ENCODE data around the gene CBR4.

CBR4 gene

DNA sequence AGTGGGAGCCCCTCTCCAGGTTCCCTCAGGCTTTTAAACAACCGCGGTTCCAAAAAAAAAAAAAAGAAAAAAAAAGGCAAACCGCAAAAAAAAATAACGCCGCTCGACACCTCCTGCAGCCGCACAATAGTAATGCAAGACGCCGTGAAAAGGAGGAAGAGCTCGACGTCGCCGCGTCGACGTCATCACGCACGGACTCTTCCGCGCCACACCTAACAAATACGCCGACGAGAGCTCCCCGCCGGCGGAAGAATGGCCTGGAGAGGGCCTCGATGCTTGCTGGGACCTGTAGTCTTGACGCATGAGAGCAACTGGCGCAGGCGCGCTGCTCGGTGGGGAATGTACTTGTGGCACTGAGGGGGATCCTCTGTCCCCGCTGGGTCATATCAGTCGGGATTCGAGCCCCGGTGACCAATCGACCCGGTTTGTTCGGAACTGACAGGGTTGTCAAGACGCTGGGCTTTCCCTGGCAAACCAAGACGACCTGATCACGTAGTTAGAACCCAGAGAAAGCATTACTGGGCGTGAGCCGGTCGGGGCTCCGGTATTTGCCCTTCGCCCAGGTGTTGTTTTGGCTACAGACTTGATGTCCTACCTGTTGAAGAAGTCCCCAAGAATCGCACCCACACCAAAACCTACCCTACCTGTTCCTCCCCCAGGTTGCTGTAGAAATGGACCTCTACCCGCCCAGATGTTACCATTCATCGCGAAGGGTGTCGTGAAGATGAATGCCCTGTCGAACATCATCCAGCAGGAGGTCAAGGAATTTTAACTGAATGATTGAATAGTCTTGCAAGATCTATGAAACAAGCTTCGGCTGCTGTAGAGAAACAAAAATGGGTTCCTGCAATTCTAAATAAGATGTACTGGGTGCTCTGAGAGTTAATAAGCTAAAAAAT is at the start of gene CBR4:
TSS of gene CBR4 (minus strand) at position 131 of the 899 bp plus-strand sequence. CDS start 166 bp downstream, outside the sequence.
- peak within 1 kb of the TSS; percentile 98 for H3K9ac ChIP-seq (ENCODE audit: low read length)
- H3K4me1 ChIP-seq (ENCODE audit: control insufficient read depth, insufficient read depth, low read length), result peaks cover 6% of the 10 kb centered on the region
- H3K27me3 ChIP-seq (ENCODE audit: control insufficient read depth, insufficient read depth, low read length), result no peaks in the 10 kb centered on the region

DNA sequence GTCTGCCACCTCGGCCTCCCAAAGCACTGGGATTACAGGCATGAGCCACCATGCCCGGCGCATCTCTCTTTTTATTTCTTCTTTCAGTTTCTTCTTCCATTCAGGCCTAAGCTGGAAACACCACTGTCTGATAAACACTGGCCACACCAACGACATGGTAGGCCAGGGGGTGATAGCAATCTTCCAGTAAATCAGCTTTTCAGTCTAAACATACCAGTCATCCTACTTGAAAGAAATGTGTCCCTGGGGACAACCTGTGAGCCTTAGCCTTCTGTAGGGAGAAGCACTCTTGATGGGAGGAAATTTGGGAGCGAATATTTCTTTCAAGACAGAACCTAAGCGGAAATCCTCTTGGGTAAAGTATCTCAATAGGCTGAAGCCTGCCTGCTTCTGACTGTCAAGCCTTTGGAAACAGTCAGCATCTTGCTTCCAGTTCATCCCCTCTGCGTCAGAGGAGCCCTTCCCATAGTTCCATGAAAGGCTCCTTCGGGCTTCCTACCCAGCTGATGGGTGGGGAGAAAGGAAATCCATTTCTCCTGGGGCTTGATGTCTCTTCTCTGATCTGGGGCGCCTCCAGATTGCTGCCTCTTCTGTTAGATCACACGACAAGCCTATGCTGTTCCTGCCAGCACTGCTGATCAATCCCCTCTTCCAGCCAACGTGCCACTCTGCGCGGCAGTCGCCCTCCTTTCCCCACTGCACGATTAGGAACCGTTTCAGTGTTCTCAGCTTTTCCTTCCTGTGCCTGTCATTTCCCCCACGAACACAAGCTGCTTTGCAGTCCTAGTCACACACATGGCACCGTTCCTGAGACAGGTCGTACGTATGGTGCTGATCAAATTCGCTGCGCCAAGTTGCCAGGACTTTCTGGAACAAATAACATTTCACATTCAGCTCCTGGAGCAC is 49.5 kb upstream of the CBR4 start:
- Histone ChIP-seq H3K4me1 (ENCODE audit: control insufficient read depth, insufficient read depth, low read length) (peaks cover 17% of the 10 kb centered on the region), H3K4me3 (ENCODE audit: low read length) (no peak overlapping the region), H3K9ac (ENCODE audit: low read length) (no peak overlapping the region), H3K27me3 (ENCODE audit: control insufficient read depth, insufficient read depth, low read length) (no peaks in the 10 kb centered on the region), H3K36me3 (ENCODE audit: control insufficient read depth, insufficient read depth, low read length) (no peaks in the 10 kb centered on the region), H3K9me3 (ENCODE audit: control insufficient read depth, low read length) (no peaks in the 10 kb centered on the region)

More for the DNA sequence above, at the start of gene CBR4:
- no peaks in the 10 kb centered on the region for H3K36me3 ChIP-seq (ENCODE audit: control insufficient read depth, insufficient read depth, low read length)
- H3K4me3 ChIP-seq (ENCODE audit: low read length), result peak within 1 kb of the TSS; percentile 34
- H3K9me3 ChIP-seq (ENCODE audit: control insufficient read depth, low read length), result no peaks in the 10 kb centered on the region

DNA sequence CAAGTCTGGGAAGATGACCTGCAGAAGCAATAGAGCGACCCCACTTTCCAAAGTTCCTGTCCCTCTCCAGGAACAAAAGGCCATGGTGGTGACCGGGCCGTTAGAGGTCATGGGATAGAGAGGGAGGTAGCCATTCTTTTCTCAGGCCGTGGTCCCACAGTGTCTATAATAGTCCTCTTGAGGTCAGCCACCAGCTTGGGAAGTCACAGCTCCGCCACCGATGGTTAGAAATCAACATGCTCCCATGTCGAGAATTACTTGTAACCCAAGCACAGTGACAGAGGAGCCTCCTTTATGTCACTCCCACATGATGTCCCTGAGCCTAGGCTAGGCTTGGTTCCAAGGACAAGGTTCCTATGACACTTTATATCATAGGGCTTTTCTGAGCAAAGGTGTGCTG is 48.3 kb upstream of the CBR4 start:
- Histone ChIP-seq H3K9me3 (ENCODE audit: control insufficient read depth, low read length) (no peaks in the 10 kb centered on the region), H3K4me1 (ENCODE audit: control insufficient read depth, insufficient read depth, low read length) (peaks cover 17% of the 10 kb centered on the region), H3K36me3 (ENCODE audit: control insufficient read depth, insufficient read depth, low read length) (no peaks in the 10 kb centered on the region), H3K27me3 (ENCODE audit: control insufficient read depth, insufficient read depth, low read length) (no peaks in the 10 kb centered on the region), H3K4me3 (ENCODE audit: low read length) (no peak overlapping the region), H3K9ac (ENCODE audit: low read length) (no peak overlapping the region)

DNA sequence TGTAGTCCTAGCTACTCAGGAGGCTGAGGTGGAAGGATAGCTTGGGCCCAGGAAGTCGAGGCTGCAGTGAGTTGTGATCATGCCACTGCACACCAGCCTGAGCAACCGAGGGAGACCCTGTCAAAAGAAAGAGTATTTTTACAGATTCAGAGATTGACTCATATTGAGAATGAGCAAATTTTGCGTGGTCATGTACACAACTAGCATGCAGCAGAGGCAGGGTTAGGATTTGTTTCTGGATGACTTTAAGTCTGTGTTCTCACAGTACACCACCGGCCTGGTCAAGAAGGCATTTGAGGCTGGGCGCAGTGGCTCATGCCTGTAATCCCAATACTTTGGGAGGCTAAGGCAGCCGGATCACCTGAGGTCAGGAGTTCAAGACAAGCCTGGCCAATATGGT is 44.8 kb upstream of the CBR4 start:
- no peak overlapping the region for H3K9ac ChIP-seq (ENCODE audit: low read length)
- H3K4me1 ChIP-seq (ENCODE audit: control insufficient read depth, insufficient read depth, low read length), result peaks cover 13% of the 10 kb centered on the region
- no peaks in the 10 kb centered on the region for H3K36me3 ChIP-seq (ENCODE audit: control insufficient read depth, insufficient read depth, low read length)
- no peak overlapping the region for H3K4me3 ChIP-seq (ENCODE audit: low read length)
- H3K27me3 ChIP-seq (ENCODE audit: control insufficient read depth, insufficient read depth, low read length), result no peaks in the 10 kb centered on the region
- H3K9me3 ChIP-seq (ENCODE audit: control insufficient read depth, low read length), result no peaks in the 10 kb centered on the region

DNA sequence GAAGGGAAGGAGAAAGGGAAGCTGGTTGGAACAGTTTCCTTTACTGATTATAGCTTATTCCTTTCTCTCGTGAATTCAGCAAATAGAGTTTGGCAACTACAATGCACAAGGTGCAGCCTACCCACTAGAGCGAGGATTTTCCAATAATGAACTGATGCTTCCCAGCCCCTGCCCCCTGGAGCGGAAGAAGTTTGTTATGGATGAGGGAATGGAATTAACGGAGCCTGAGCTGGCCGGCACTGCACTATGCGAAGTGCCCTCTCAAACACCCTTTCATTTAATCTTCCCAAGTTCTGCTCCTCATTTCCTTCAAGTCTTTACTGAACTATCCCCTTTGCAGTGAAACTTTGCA is 42.5 kb upstream of the CBR4 start:
- no peak overlapping the region for H3K4me3 ChIP-seq (ENCODE audit: low read length)
- H3K4me1 ChIP-seq (ENCODE audit: control insufficient read depth, insufficient read depth, low read length), result peaks cover 13% of the 10 kb centered on the region
- H3K27me3 ChIP-seq (ENCODE audit: control insufficient read depth, insufficient read depth, low read length), result no peaks in the 10 kb centered on the region
- H3K9ac ChIP-seq (ENCODE audit: low read length), result no peak overlapping the region
- no peaks in the 10 kb centered on the region for H3K9me3 ChIP-seq (ENCODE audit: control insufficient read depth, low read length)
- no peaks in the 10 kb centered on the region for H3K36me3 ChIP-seq (ENCODE audit: control insufficient read depth, insufficient read depth, low read length)

DNA sequence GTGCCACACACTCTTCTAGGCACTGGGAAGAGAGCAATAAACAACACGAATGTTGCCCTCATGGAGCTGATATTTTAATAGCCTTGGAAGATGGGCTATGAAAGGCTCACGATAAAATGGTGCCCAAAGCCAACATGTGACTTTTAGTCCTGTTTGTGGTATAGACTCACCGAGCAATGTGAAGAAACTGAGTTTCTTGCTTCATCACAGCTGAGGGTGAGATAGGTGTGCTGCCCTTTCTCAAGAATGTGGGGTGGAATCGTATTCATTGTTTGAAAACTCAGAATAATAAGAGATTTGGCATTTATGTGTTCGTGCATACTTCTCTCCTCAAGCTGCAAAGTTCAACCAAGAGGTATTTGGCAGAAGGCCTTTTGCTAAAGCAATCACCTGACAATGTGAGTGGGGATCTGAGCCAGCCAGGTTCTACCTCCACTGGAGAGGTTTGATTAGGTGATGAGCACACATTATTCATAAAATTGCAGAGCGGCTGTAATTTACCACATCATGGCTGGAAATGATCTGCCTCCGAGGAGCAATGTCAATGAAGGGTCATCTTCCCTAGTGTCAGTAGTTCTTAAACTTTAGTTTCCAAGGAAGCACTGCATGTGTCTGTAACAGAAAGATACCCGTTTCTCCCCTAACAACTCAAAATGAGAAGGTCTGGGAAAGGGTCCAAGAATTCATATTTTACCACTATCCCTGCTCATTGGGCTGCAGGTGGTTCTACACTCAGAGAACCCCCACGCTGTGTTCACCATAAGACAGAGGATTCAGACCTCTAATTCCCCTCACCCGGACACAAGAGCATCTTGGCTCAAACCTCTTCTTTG is 41.9 kb upstream of the CBR4 start:
- Histone ChIP-seq H3K4me3 (ENCODE audit: low read length) (no peak overlapping the region), H3K9me3 (ENCODE audit: control insufficient read depth, low read length) (no peaks in the 10 kb centered on the region), H3K4me1 (ENCODE audit: control insufficient read depth, insufficient read depth, low read length) (peaks cover 13% of the 10 kb centered on the region), H3K27me3 (ENCODE audit: control insufficient read depth, insufficient read depth, low read length) (no peaks in the 10 kb centered on the region), H3K36me3 (ENCODE audit: control insufficient read depth, insufficient read depth, low read length) (no peaks in the 10 kb centered on the region), H3K9ac (ENCODE audit: low read length) (no peak overlapping the region)

DNA sequence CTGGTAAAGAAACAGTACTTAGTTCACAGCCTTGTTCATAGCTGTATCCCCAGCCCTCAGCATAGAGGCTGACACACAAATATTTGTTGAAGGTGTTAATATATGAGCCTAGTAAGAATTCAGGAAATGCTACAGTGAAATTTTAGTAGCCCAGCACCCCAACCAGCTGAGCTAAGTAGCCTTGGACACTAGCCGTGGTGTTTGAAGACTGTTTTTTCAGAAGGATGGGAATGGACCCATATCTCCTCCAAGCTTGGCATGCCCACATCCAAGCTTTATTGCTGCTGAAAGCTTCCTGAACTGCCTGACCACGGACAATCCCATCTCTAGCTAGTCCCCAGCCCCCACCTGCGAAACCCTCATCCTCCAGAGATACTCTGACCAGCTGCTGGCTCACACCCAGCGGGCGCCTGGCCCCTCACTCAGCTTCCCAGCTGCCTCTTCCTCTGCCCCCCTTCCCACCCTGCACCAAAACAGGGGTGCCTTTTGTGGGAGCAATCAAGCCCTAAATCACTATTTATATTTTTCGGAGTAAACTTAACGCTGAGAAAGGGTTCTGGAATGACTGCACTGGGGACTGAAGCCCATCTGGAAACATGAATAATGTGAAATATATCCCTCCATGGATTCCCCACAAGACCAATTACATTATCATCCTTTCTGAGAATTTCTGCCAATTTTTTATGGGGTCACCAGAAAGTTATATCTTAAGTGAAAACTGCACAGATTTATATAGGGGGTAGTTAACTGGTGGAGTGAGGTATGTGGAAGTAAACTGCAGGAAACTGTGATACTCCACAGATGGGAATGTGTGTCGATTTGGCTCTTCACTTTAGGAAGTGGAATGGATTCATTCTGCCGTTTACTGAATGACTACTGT is 41.1 kb upstream of the CBR4 start:
- Histone ChIP-seq H3K36me3 (ENCODE audit: control insufficient read depth, insufficient read depth, low read length) (no peaks in the 10 kb centered on the region), H3K9me3 (ENCODE audit: control insufficient read depth, low read length) (no peaks in the 10 kb centered on the region), H3K4me1 (ENCODE audit: control insufficient read depth, insufficient read depth, low read length) (peaks cover 13% of the 10 kb centered on the region), H3K27me3 (ENCODE audit: control insufficient read depth, insufficient read depth, low read length) (no peaks in the 10 kb centered on the region), H3K4me3 (ENCODE audit: low read length) (no peak overlapping the region), H3K9ac (ENCODE audit: low read length) (no peak overlapping the region)

DNA sequence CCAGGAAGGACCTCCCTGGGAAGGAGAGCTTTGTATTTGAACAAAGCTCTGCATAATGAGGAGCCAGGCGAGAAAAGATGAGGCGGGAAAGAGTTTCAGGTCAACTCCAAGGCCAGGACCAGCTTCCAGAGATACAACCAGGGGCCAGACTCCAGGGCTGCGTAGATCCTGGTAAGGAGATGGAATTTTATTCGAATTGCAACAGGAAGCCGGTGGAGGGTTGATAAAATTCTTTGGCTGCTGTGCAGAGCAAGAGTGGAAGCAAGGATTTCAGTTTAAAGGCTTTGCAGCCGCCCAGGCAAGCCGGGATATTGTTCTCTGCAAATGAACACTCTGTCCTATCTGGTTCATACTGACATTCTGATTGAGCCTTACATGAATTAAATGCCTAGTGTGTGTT is 40.2 kb upstream of the CBR4 start:
- H3K36me3 ChIP-seq (ENCODE audit: control insufficient read depth, insufficient read depth, low read length), result no peaks in the 10 kb centered on the region
- no peaks in the 10 kb centered on the region for H3K9me3 ChIP-seq (ENCODE audit: control insufficient read depth, low read length)
- H3K4me1 ChIP-seq (ENCODE audit: control insufficient read depth, insufficient read depth, low read length), result peaks cover 13% of the 10 kb centered on the region
- H3K27me3 ChIP-seq (ENCODE audit: control insufficient read depth, insufficient read depth, low read length), result no peaks in the 10 kb centered on the region
- no peak overlapping the region for H3K4me3 ChIP-seq (ENCODE audit: low read length)
- no peak overlapping the region for H3K9ac ChIP-seq (ENCODE audit: low read length)

DNA sequence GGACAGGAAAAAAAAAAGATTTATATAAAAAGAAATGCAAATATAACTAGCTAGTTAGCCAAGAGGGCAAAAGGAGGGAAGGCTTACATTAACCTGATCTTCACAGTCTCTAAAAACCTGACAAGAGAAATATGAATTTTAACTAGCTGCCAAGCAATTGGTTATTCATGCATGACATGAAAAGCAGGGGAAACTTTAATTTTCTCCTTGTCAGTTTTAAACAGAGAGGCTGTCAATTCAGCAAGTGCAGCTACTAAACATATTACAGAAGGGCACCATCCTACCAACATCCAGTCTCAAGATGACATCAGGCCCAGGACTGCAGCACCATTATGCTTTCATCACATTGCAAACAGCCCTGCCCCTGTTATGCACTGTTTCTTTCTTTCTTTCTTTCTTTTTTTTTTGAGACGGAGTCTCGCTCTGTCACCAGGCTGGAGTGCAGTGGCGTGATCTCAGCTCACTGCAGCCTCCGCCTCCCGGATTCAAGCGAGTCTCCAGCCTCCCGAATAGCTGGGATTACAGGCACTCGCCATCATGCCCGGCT is 38.9 kb upstream of the CBR4 start:
- Histone ChIP-seq H3K27me3 (ENCODE audit: control insufficient read depth, insufficient read depth, low read length) (no peaks in the 10 kb centered on the region), H3K9me3 (ENCODE audit: control insufficient read depth, low read length) (no peaks in the 10 kb centered on the region), H3K9ac (ENCODE audit: low read length) (no peak overlapping the region), H3K4me1 (ENCODE audit: control insufficient read depth, insufficient read depth, low read length) (peaks cover 13% of the 10 kb centered on the region), H3K36me3 (ENCODE audit: control insufficient read depth, insufficient read depth, low read length) (no peaks in the 10 kb centered on the region), H3K4me3 (ENCODE audit: low read length) (no peak overlapping the region)

DNA sequence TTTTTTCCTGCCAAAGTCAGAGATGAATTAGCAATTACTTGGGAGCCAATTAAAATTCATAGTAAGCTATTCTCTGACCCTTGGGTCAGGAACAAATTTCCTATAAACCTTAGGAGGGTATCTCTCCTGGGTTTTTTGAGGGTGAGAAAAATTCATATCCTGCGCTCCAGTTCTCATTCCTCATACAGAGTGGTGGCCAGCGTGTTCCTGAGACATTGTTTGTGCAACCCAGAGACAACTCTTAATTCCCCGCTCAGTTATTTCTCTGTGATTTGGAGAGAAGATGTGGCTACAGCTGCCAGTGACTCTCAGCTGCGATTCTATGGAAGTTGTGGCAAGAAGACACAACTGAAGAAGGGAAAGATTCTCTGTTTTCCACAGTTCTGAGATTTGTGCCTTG is 37.9 kb upstream of the CBR4 start:
- H3K36me3 ChIP-seq (ENCODE audit: control insufficient read depth, insufficient read depth, low read length), result no peaks in the 10 kb centered on the region
- peaks cover 13% of the 10 kb centered on the region for H3K4me1 ChIP-seq (ENCODE audit: control insufficient read depth, insufficient read depth, low read length)
- H3K9ac ChIP-seq (ENCODE audit: low read length), result no peak overlapping the region
- H3K9me3 ChIP-seq (ENCODE audit: control insufficient read depth, low read length), result no peaks in the 10 kb centered on the region
- H3K27me3 ChIP-seq (ENCODE audit: control insufficient read depth, insufficient read depth, low read length), result no peaks in the 10 kb centered on the region
- no peak overlapping the region for H3K4me3 ChIP-seq (ENCODE audit: low read length)

All from mucosa of stomach (tissue), 1 donor.